ENCODE results near the gene ZNRF1. TPM values are rescaled to one million over a fixed set of nuclear protein-coding genes. Genes with fewer than 3 reads are reported as not detected.

ZNRF1 gene
- total and polyA plus RNA-seq, 2 of the 8 experiments (the other 6 are each of a cell fraction or from before 2014, with no cell fraction given), result 33.5 to 52.9 TPM

DNA sequence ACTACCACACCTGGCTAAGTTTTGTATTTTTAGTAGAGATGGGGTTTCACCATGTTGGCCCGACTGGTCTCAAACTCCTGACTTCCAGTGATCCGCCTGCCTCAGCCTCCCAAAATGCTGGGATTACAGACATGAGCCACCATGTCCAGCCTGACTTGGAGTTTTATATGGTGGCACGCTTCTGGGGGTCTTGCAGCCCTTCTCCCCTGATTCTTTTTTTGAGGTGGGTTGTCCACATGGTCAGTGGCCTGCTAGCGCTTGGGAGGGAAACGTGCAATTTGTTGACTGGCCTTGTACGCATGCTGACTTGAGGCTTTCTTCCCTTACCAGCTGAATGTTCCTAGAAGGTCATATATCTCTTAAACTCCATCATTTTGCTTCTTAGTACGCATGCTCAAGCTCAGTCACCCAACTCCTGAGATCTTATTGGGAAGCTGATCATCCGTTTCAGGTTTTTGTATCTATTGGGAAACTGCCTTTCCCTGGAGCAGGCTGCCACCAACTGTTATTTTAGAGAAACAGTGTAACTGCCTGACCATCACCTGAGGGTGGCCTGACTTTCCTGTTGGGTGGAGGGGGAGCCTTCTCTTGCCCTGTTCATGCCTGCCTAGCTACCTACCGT is 131.4 kb downstream of the ZNRF1 start:
- Histone ChIP-seq H2BK20ac (ENCODE audit: low read length) (peak overlapping the region; percentile 4; the same call in 1 of the 2 replicates), H3K27me3 (replicated peaks in 1 of 4; ENCODE audit: control insufficient read depth in 3 of 4, extremely low read depth in 1 of 4, insufficient read depth in 3 of 4, low read length in 3 of 4) (no peaks in the 10 kb centered on the region), H3K4me2 (ENCODE audit: insufficient read depth in 1 of 2, low read depth in 2 of 2, low read length in 2 of 2) (no peak overlapping the region), H3K9ac (replicated peaks in 1 of 4; ENCODE audit: extremely low read depth in 1 of 4, low read depth in 3 of 4, low read length in 3 of 4) (no peak overlapping the region), H2BK15ac (ENCODE audit: low read length) (no peak overlapping the region), H3K14ac (ENCODE audit: insufficient read length) (no peak overlapping the region), H3K79me2 (ENCODE audit: control insufficient read depth in 1 of 2, insufficient read depth in 2 of 2, low read length in 2 of 2) (no peaks in the 10 kb centered on the region), H4K91ac (replicated peaks; ENCODE audit: insufficient read length, low read length) (peak overlapping the region; percentile 11), H2BK5ac (ENCODE audit: low read depth, low read length) (peak overlapping the region; percentile 79; the same call in 1 of the 2 replicates), H3K4me1 (replicated peaks in 1 of 4; ENCODE audit: control insufficient read depth in 3 of 4, insufficient read depth in 4 of 4, low read length in 3 of 4) (peaks cover 0 to 12% (median 6%) of the 10 kb centered on the region in 4 experiments; a peak in 5 of 7 replicates), H4K20me1 (replicated peaks in 1 of 2; ENCODE audit: control insufficient read depth in 1 of 2, insufficient read depth in 2 of 2, low read length in 2 of 2) (no peaks in the 10 kb centered on the region), H3K18ac (ENCODE audit: extremely low read depth, low read length) (peak overlapping the region; percentile 55; the same call in 1 of the 2 replicates), H2AK5ac (ENCODE audit: low read depth, low read length) (no peak overlapping the region), H3K4me3 (ENCODE audit: extremely low read depth in 1 of 4, insufficient read depth in 2 of 4, low read depth in 3 of 4, low read length in 4 of 4) (no peak overlapping the region), H4K5ac (ENCODE audit: insufficient read length, low read depth, low read length) (no peak overlapping the region), H3K4ac (replicated peaks; ENCODE audit: insufficient read length, low read depth, low read length) (peak overlapping the region; percentile 13), H3K79me1 (ENCODE audit: low read depth, low read length) (no peaks in the 10 kb centered on the region), H3K23me2 (ENCODE audit: low read depth, low read length) (no peaks in the 10 kb centered on the region), H2AFZ (ENCODE audit: low read length) (peak overlapping the region; percentile 7; the same call in 1 of the 2 replicates), H2BK12ac (ENCODE audit: low read depth, low read length) (peak overlapping the region; percentile 89), H3K56ac (replicated peaks; ENCODE audit: insufficient read length, low read depth, low read length) (no peak overlapping the region), H3K23ac (ENCODE audit: insufficient read length) (no peak overlapping the region), H3K9me3 (ENCODE audit: insufficient read depth in 2 of 2, low read depth in 1 of 2, low read length in 1 of 2) (peaks cover 7 to 16% of the 10 kb centered on the region in 2 experiments; a peak in 3 of 4 replicates), H2BK120ac (replicated peaks; ENCODE audit: low read depth, low read length) (peak overlapping the region; percentile 44), H3K36me3 (ENCODE audit: control insufficient read depth in 2 of 4, insufficient read depth in 4 of 4, low read length in 3 of 4) (no peaks in the 10 kb centered on the region; a peak in 1 of 8 replicates), H3K27ac (ENCODE audit: low read depth, low read length) (no peak overlapping the region), H4K8ac (ENCODE audit: extremely low read depth, insufficient read depth, low read length) (no peak overlapping the region)
- TF ChIP-seq RAD21 (IDR thresholded peaks at IDR 0.05 in 1 of 2, conservative IDR thresholded peaks at IDR 0.05 in 1 of 2; ENCODE audit: low read depth in 2 of 2, low read length in 2 of 2) (peak; percentile 81 to 85), CTCF (IDR thresholded peaks at IDR 0.05; ENCODE audit: control extremely low read depth in 1 of 3, insufficient read depth in 1 of 3, low read depth in 1 of 3, low read length in 3 of 3) (peak; percentile 32 to 56 (median 46); a peak in 3 of 4 replicates), HDAC6 (IDR thresholded peaks at IDR 0.05; ENCODE audit: low read depth, low read length) (no peak)
- ChIA-PET POLR2A (ENCODE audit: partially characterized antibody) (interaction anchor here (1.5 to 1.9 kb wide), 3 partner anchors 10 to 14 kb away, joined by 4 to 7 read pairs (median 5); partner anchors contain the start of gene LDHD), CTCF (ENCODE audit: partially characterized antibody) (interaction anchor here (0.8 to 1.7 kb wide), 11 partner anchors 8 to 404 kb away, joined by 3 to 10 read pairs (median 3); partner anchors contain the start of gene LDHD)
- WGBS, 2 experiments (ENCODE audit: extremely low coverage in 1 of 2, insufficient coverage in 1 of 2, insufficient read length in 1 of 2, insufficient replicate concordance in 2 of 2, low coverage in 1 of 2, low lambda C conversion rate in 2 of 2, missing lambda C conversion rate in 1 of 2), result 86% methylated on average over 9 of the region's 9 CpGs; no CpG with 5 or more reads in 1 of the 2 experiments
- DNase-seq (ENCODE audit: low read depth in 1 of 2, low spot score in 2 of 2) (no peak), FAIRE-seq (no peak)

All from H1 (cell line).